Activated T-cell treated with anti-CD3 and anti-CD28 coated beads, Interleukin-2, amount 50 U/mL, for 1 hour (primary cell): ENCODE measurements around the gene TGFBR3.
"Not testable (repeated sequence)": the region's sequence is repeated elsewhere in the genome, so short reads cannot be mapped to it uniquely, and the experiment has no call there.

Experiments used
- DNase-seq: peaks from one replicate; pipeline ENCODE4 v3.0.0-alpha.2; 2020

TGFBR3 gene

GRCh38 chr1:91679446-91679845 lies 206.5 kb downstream of the TGFBR3 start:
- no peak for DNase-seq

- DNase-seq: no peak
Observed at GRCh38 chr1:91676030-91676429, 209.9 kb downstream of the TGFBR3 start.

DNA sequence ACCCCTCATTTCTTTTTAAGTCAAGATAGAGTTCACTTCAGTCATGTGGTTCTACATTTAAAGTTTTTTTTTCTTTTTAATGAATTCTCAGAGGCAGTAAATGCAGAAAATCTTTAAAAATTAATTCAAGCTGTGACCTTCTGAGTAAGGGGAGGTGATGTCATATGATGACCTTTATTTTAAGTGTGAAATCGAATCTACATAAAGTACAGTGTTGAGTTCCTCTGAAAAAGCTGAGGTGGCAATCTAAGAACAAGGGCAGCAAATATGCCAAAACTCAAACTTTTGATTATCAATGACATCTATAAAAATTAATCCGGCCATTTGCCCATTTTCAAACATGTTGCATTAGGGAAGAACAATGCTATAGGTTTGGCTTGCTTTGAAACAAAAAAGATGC lies 211.8 kb downstream of the TGFBR3 start:
- no peak for DNase-seq

GRCh38 chr1:91673613-91674012 lies 212.3 kb downstream of the TGFBR3 start:
- DNase-seq: no peak

GRCh38 chr1:91672601-91673161 lies 213.3 kb downstream of the TGFBR3 start:
- no peak for DNase-seq

- DNase-seq: no peak
Observed at GRCh38 chr1:91670781-91671180, 215.2 kb downstream of the TGFBR3 start.

- no peak for DNase-seq
Observed at GRCh38 chr1:91669584-91670350, 216.2 kb downstream of the TGFBR3 start.

DNA sequence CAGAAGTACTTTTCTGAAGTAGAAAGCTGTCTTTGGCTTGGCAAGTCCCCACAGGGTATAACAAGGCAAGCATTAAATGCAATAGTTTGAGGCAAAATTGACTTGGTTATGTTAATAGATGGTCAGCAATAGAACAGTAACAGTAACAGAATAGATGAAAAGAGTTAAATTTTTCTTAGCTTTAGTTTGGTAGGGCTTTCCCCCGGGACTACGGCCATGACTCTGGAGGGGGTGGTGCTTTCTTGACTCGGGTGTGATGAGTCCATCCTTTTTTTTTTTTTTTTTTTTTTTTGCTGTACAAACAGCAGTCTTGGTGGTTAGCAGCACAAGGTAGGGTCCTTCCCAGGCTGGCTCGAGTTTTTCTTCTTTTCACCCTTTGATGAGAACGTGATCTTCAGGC lies 219.3 kb downstream of the TGFBR3 start:
- DNase-seq: not testable (repeated sequence)

- no peak for DNase-seq
Observed at GRCh38 chr1:91661121-91661520, 224.8 kb downstream of the TGFBR3 start.

- no peak for DNase-seq
Observed at GRCh38 chr1:91660708-91661107, 225.2 kb downstream of the TGFBR3 start.

GRCh38 chr1:91655912-91656449 lies 230.0 kb downstream of the TGFBR3 start:
- no peak for DNase-seq

DNA sequence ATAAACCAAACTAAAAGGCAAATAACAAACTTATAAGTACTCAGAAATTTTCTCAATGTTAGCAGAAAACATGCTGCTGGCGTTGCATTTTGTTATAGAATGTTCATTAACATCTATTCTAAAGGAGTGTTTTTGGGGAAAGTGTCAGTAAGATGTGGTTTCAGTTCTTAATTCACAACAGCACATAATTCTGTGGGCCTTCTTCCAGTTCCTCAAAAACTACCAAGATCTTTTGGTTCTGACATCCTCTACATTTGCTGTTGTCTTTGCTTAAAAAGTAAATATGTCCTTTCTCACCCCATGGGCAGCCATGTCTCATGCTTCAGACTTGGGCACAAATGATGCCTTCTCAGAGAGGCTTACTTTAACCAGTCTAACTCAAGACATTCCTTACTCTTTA lies 232.8 kb downstream of the TGFBR3 start:
- DNase-seq: no peak

DNA sequence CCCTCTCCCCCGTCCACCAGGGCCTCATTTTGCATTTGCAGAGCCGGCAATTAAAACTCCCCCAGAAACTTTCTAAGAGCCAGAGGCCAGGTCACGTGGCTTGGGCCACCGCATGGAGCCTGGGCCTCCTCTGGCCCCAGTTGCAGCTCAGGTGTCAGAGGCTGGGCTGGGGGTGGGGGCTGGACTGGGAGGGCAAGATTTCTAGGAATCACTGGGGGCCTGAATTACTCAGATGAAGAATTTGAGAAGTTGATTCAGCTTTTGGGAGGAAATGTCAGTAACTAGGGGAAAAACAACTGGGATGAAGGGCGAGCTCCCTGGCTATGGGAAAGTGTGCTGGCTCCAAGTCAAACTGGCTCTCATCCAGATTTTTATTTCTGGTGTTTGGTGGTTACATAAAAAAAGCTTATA lies 234.3 kb downstream of the TGFBR3 start:
- no peak for DNase-seq

DNA sequence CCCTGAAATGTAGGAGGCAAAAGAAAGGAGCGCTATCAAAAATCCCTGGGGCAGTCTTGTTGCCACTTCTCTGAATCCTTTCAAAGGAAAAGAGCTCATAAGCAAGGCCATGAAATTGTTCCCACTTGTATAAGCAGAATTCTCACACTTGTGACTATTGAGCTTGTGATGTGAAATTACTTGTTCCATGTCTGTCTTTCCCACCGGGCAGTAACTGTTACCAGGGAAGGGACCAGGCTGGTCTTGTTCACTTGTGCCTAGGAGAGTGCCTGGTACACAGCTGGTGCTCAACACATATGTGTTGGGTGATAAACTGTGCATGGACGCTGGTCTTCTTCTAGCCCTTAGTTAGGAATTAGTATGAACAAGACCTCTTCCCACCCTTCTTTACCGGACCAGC lies 234.7 kb downstream of the TGFBR3 start:
- DNase-seq: no peak

- no peak for DNase-seq
Observed at GRCh38 chr1:91650764-91651163, 235.2 kb downstream of the TGFBR3 start.

DNA sequence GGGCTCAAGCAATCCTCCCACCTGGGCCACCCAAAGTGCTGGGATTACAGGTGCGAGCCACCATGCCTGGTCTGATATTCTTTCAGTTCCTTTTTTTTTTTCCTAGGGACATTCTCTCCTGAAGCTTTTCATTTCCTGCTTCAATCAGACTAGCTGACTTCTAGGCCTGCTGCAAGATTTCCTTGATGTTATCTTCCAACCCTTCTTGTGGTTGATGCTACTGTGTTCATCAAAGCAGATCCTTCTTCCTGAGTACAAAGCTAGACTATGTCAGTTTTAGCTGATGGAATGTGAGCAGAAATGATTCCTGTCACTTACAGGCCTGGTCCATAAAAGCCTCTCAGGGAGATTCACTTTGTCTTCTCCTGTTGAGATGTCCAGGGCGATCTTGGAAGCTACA lies 238.9 kb downstream of the TGFBR3 start:
- DNase-seq: no peak

DNA sequence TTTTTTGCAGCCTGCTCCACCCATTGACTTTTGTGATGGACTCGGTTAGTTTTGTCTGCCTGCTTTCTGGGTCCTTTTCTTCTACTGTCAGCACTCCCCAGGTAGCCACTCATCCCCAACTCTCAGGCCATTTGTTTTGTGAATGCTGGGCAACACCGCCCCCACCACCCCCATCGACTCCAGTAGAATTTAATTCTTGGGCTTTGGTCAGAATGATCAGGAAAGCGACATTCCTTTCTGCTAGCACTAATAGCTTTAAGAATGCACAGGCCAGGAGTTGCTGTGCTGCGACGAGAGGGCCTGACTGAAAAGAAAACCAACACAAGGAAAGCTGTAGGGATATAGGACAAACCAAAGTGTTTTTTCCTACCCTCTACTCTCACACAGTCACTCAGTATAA lies 240.9 kb downstream of the TGFBR3 start:
- no peak for DNase-seq

GRCh38 chr1:91643431-91643830 lies 242.5 kb downstream of the TGFBR3 start:
- DNase-seq: no peak

DNA sequence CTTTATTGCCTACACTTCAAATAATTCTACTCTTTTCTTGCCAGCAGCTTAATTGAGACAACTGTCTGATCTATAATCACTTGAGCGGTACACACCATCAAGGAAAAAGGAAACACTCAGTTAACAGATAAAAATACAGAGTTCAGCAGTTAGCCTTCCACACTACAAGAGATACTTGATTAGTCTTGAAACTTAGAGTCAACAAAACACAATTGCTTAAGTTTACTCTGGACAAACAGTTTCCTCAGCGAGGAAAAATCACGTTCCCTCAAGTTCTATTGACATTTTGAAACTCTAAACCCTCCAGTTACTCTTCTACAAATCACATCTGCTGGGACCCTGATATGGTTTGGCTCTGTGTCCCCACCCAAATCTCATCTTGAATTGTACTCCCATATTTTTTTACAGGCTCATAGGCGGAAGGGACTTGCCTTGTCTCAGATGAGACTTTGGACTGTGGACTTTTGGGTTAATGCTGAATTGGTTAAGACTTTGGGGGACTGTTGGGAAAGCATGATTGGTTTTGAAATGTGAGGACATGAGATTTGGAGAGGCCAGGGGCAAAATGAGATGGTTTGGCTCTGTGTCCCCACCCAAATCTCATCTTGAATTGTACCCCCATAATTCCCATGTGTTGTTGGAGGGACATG lies 244.9 kb downstream of the TGFBR3 start:
- no peak for DNase-seq

- no peak for DNase-seq
Observed at GRCh38 chr1:91637539-91637994, 248.4 kb downstream of the TGFBR3 start.

GRCh38 chr1:91635763-91636162 lies 250.2 kb downstream of the TGFBR3 start:
- DNase-seq: no peak

- DNase-seq: no peak
Observed at GRCh38 chr1:91633438-91633837, 252.5 kb downstream of the TGFBR3 start.

DNA sequence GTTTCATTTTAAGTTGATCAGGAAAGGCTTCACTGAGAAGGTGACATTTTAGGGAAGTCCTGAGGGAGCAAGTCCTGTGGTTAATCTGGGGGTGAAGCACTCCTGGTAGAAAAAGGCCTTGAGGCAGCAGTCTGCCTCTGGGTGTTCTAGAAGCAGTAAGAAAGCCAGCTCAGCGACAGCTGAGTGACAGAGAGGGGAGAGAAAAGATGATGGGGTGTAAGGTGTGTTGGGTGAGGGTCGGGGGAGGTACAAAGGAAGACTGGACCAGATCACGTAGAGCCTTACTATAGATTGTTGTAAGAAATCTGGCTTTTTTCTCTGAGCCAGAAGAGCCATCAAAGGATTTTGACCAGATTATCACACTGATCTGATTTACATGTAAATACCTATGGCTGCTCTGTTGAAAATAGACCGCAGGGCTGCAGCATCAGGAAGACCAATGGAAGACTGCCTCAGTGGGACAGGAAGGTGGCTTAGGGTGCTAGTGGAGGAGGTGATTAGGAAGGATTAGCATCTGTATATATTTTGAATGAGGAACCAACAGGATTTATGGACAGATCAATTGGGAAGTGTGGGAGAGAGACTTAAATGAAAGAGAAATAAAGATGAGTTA lies 254.1 kb downstream of the TGFBR3 start:
- DNase-seq: no peak

GRCh38 chr1:91630803-91631202 lies 255.1 kb downstream of the TGFBR3 start:
- no peak for DNase-seq
